Hematopoietic multipotent progenitor cell treated with erythropoietin and hydrocortisone succinate and interleukin-3 and kit ligand, for 6 days (in vitro differentiated cells): ENCODE results near the gene ADSS1.

Source experiments
- DNase-seq: peaks from one replicate; pipeline ENCODE4 v3.0.0-alpha.2; 2015

The ADSS1 gene

GRCh38 chr14:104770851-104771272, 46.8 kb downstream of the ADSS1 start:
- peak; percentile 32 for DNase-seq

- DNase-seq: no peak
Measured at GRCh38 chr14:104771374-104771773, 47.3 kb downstream of the ADSS1 start.

GRCh38 chr14:104771918-104772706, 48.1 kb downstream of the ADSS1 start:
- no peak for DNase-seq

- DNase-seq: no peak
Measured at GRCh38 chr14:104772707-104773504, 48.9 kb downstream of the ADSS1 start.

- DNase-seq: no peak
Measured at GRCh38 chr14:104773505-104774452, 49.8 kb downstream of the ADSS1 start.

GRCh38 chr14:104774453-104775072, 50.5 kb downstream of the ADSS1 start:
- DNase-seq: no peak

- no peak for DNase-seq
Measured at GRCh38 chr14:104775073-104775489, 51.1 kb downstream of the ADSS1 start.

GRCh38 chr14:104776481-104776880, 52.5 kb downstream of the ADSS1 start:
- no peak for DNase-seq

- DNase-seq: no peak
Measured at GRCh38 chr14:104776961-104777807, 53.2 kb downstream of the ADSS1 start.

GRCh38 chr14:104777808-104778249, 53.8 kb downstream of the ADSS1 start:
- DNase-seq: no peak

- no peak for DNase-seq
Measured at GRCh38 chr14:104778694-104779331, 54.8 kb downstream of the ADSS1 start.

- DNase-seq: no peak
Measured at GRCh38 chr14:104779776-104780512, 55.9 kb downstream of the ADSS1 start.

GRCh38 chr14:104780513-104781030, 56.5 kb downstream of the ADSS1 start:
- DNase-seq: no peak

- no peak for DNase-seq
Measured at GRCh38 chr14:104781271-104782077, 57.4 kb downstream of the ADSS1 start.

- no peak for DNase-seq
Measured at GRCh38 chr14:104782086-104782807, 58.2 kb downstream of the ADSS1 start.

- DNase-seq: no peak
Measured at GRCh38 chr14:104782808-104783139, 58.7 kb downstream of the ADSS1 start.

GRCh38 chr14:104783484-104784217, 59.6 kb downstream of the ADSS1 start:
- no peak for DNase-seq

GRCh38 chr14:104784218-104784568, 60.2 kb downstream of the ADSS1 start:
- DNase-seq: no peak
